GM12872 (cell line): ENCODE results near the gene TOGARAM1.

ENCODE experiments used
- TF ChIP-seq, protein P1 (sequence below): IDR thresholded peaks from 3 replicates; pipeline ENCODE4 v1.5.1; 2011; ENCODE audit warnings: low read depth, mild to moderate bottlenecking, low read length, moderate library complexity; ENCODE audit not compliant: insufficient read depth

The TOGARAM1 gene

DNA sequence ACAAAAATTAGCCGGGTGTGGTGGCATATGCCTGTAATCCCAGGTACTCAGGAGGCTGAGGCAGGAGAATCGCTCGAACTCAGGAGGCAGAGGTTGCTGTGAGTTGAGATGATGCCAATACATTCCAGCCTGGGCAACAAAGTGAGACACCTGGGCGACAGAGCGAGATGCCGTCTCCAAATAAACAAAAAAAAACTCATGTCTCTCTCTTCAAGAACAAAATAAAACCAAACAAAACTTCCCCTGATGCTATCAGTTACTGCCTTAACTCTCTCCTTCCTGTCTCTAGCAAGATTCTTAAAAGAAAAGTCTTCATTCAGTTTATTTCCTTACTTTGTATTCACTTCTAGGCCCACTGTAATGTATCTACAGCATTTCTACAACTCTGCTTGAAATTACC, 21.0 kb upstream of the TOGARAM1 start:
- TF ChIP-seq, protein P1, sequence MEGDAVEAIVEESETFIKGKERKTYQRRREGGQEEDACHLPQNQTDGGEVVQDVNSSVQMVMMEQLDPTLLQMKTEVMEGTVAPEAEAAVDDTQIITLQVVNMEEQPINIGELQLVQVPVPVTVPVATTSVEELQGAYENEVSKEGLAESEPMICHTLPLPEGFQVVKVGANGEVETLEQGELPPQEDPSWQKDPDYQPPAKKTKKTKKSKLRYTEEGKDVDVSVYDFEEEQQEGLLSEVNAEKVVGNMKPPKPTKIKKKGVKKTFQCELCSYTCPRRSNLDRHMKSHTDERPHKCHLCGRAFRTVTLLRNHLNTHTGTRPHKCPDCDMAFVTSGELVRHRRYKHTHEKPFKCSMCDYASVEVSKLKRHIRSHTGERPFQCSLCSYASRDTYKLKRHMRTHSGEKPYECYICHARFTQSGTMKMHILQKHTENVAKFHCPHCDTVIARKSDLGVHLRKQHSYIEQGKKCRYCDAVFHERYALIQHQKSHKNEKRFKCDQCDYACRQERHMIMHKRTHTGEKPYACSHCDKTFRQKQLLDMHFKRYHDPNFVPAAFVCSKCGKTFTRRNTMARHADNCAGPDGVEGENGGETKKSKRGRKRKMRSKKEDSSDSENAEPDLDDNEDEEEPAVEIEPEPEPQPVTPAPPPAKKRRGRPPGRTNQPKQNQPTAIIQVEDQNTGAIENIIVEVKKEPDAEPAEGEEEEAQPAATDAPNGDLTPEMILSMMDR, result no peak

DNA sequence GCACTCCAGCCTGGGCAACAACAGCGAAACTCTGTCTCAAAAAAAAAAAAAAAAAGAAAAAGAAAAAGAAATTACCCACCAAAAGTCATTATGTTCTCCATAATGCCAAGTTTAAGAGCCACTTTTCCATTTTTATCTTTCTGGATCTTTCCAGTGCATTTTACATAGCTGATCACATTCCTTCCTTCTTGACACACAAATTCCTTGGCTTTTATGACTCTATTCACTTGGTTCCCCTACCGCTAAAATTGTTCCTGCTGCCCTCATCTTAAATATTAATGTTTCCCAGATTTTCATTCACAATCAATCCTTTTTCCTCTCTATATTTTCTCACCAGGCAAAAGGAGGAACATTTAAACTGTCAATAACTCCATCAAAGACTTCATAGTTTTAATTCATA, 20.4 kb upstream of the TOGARAM1 start:
- TF ChIP-seq, protein P1, result no peak

DNA sequence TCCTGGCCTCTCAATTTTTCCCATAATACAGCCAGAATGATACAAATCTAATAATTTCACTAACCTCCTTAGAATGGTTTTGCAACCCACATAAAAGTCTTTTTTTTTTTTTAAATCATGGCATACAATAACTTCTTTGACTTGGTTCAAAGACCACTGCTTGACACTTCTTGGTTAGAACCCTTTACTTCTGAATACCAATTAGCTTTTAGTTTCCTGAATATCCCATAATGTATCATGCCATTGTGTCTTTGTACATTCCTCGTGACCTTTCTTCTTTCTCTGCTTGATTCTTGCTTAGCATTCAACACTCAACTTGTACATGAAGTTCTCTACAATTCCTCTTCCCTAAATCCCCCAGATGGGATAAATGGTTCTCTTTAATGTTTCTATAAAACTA, 19.6 kb upstream of the TOGARAM1 start:
- TF ChIP-seq, protein P1, result no peak

DNA sequence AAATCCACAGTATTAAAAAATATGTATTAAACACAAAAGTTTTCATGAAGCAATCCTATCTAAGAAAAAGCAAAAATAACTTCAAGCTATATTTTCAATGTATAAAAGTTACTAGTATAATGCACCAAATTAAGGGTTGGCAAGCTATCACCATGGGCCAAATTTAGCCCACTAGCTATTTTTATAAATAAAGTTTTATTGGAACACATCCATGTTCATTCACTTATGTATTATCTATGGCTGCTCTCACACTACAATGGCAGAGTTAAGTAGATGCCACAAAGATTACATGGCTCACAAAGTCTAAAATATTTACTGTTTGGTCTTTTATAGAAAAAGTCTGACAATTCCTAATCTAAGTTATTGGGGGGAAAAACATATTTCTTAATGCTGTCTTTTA, 17.9 kb upstream of the TOGARAM1 start:
- TF ChIP-seq, protein P1, result no peak

DNA sequence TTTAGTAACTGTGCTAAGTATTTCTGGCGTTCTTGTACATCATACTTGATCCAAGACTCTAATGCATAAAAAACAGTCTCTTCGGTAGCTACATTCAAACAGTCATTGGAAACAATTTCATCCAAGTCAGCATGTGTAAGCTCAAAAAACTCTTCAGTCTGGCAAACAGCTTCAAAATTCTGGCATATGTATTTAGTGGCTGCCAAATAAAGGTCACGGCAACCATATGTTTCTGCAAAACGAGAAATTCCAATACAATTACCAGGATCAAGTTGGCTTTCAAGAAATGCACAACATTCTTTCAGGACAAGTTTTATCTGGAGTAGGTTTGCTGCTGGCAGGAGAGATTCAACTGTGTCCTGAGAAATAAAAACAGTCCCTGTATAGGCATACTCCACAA, 16.7 kb upstream of the TOGARAM1 start:
- TF ChIP-seq, protein P1, result no peak

DNA sequence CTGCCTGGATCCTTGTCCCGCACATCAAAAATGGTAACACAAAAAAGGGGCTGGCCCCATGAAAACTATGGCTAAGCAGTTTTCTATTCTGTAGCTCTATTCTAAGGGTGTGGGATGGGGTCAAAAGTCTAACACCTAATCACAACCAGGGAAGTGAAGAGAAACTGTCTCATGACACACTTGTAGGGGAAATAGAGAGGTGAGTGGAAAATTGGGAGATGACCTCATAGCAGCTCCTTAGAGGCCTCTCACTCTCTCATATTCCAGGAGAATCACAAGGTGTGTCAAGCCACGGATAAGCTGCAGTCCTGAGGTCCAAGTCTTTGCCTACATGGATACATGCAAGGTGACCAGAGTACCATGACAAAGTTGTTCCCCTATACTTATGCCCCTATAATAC, 10.9 kb upstream of the TOGARAM1 start:
- TF ChIP-seq, protein P1, result no peak

DNA sequence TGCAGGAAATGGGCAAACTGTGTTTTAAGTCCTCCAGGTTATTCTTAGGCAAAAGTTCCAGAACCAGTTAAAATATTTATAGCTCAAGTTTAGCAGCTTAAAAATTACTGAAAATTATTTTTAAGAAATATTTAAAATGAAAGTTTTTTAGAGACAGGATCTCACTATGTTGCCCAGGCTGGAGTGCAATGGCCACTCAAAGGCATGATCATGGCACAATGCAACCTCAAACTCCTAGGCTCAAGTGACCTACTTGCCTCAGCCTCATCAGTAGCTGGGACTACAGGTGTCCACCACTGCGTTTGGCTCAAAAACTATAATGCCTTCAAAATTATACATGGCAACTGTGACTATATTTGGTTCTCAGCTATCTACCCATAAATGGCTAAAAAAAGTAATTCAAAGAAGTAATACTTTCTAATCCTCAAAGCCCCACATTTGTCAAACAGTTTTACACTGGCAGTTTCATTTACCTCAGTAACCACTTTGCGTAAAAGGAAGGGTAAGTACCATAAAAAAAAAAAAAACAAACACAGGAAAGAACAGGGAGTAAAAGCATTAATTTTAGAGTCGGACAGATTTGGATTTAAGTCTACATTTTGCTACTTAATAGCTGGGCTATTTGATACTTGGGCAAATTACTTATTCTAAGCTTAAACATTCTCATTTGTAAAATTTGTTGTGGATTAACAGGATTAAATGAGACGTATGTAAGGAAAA, 9.4 kb upstream of the TOGARAM1 start:
- TF ChIP-seq, protein P1, result no peak

DNA sequence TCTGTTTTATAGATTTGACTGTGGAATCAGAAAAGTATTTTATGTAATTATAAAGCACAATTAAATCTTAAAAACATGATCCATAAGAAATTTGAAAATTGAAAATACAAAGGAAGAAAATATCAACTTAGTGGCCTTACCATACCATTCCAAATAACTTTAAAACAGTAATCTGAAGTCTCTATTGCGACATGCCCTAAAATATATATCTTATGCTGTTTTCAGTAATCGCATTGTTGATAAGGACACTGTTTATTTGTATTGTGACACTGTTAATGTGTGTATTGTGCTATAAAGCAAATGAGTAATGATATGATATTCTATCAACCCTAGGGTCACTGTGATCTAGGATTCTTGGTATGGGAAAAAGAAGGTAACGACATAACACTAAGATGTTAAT, 7.2 kb upstream of the TOGARAM1 start:
- TF ChIP-seq, protein P1, result no peak
